T-helper 1 cell treated with Interleukin-12 subunit alpha and Interleukin-12 subunit beta and Interleukin-4 antibody, amounts not matched to agents 30 μg/mL and 1 μg/mL, for 36 hours (primary cell): ENCODE results near the gene MSH3.

Source experiments
- H3K27ac Mint-ChIP-seq: one replicate; pipeline ENCODE4 v1.8.0; 2021; ENCODE audit warnings: mild to moderate bottlenecking, mixed read lengths
- H3K27me3 Mint-ChIP-seq: one replicate; pipeline ENCODE4 v1.8.0; 2021; ENCODE audit warnings: low read depth, mixed read lengths
- H3K36me3 Mint-ChIP-seq: one replicate; pipeline ENCODE4 v1.8.0; 2021; ENCODE audit warnings: low read depth, mixed read lengths
- H3K4me1 Mint-ChIP-seq: one replicate; pipeline ENCODE4 v1.8.0; 2021; ENCODE audit warnings: low read depth, mixed read lengths
- H3K4me3 Mint-ChIP-seq: one replicate; pipeline ENCODE4 v1.8.0; 2021; ENCODE audit warnings: mild to moderate bottlenecking, moderate library complexity, mixed read lengths
- H3K9me3 Mint-ChIP-seq: one replicate; pipeline ENCODE4 v1.8.0; 2021; ENCODE audit warnings: mixed read lengths

The MSH3 gene

GRCh38 chr5:80706835-80707447, 52.5 kb downstream of the MSH3 start:
- Mint-ChIP-seq H3K27ac (no peak overlapping the region), H3K27me3 (no peaks in the 10 kb centered on the region)

GRCh38 chr5:80707645-80708044, 53.2 kb downstream of the MSH3 start:
- H3K27ac Mint-ChIP-seq = no peak overlapping the region
- H3K27me3 Mint-ChIP-seq = no peaks in the 10 kb centered on the region
- H3K4me1 Mint-ChIP-seq = peaks cover 37% of the 10 kb centered on the region
- H3K9me3 Mint-ChIP-seq = no peaks in the 10 kb centered on the region
- H3K4me3 Mint-ChIP-seq = no peak overlapping the region
- peaks cover 15% of the 10 kb centered on the region for H3K36me3 Mint-ChIP-seq

More at GRCh38 chr5:80706835-80707447, 52.5 kb downstream of the MSH3 start:
- peaks cover 18% of the 10 kb centered on the region for H3K36me3 Mint-ChIP-seq
- H3K4me1 Mint-ChIP-seq = peaks cover 33% of the 10 kb centered on the region
- H3K4me3 Mint-ChIP-seq = no peak overlapping the region
- H3K9me3 Mint-ChIP-seq = no peaks in the 10 kb centered on the region

- H3K27ac Mint-ChIP-seq = peak overlapping the region; percentile 46
- peaks cover 23% of the 10 kb centered on the region for H3K36me3 Mint-ChIP-seq
- H3K4me3 Mint-ChIP-seq = no peak overlapping the region
- H3K4me1 Mint-ChIP-seq = peaks cover 42% of the 10 kb centered on the region
- no peaks in the 10 kb centered on the region for H3K27me3 Mint-ChIP-seq
- no peaks in the 10 kb centered on the region for H3K9me3 Mint-ChIP-seq
Measured at GRCh38 chr5:80711216-80711615, 56.8 kb downstream of the MSH3 start.

GRCh38 chr5:80711938-80712337, 57.5 kb downstream of the MSH3 start:
- Mint-ChIP-seq H3K27me3 (no peaks in the 10 kb centered on the region), H3K9me3 (no peaks in the 10 kb centered on the region), H3K4me1 (peaks cover 41% of the 10 kb centered on the region), H3K36me3 (peaks cover 26% of the 10 kb centered on the region), H3K27ac (no peak overlapping the region), H3K4me3 (no peak overlapping the region)

GRCh38 chr5:80712919-80713318, 58.5 kb downstream of the MSH3 start:
- Mint-ChIP-seq H3K4me3 (no peak overlapping the region), H3K27ac (no peak overlapping the region), H3K4me1 (peaks cover 40% of the 10 kb centered on the region), H3K36me3 (peaks cover 31% of the 10 kb centered on the region), H3K9me3 (no peaks in the 10 kb centered on the region), H3K27me3 (no peaks in the 10 kb centered on the region)

- Mint-ChIP-seq H3K36me3 (peaks cover 35% of the 10 kb centered on the region), H3K27ac (no peak overlapping the region), H3K4me1 (peaks cover 40% of the 10 kb centered on the region), H3K4me3 (no peak overlapping the region), H3K27me3 (no peaks in the 10 kb centered on the region), H3K9me3 (no peaks in the 10 kb centered on the region)
Measured at GRCh38 chr5:80713631-80714030, 59.2 kb downstream of the MSH3 start.

- peaks cover 3% of the 10 kb centered on the region for H3K9me3 Mint-ChIP-seq
- peaks cover 38% of the 10 kb centered on the region for H3K36me3 Mint-ChIP-seq
- no peak overlapping the region for H3K4me3 Mint-ChIP-seq
- no peaks in the 10 kb centered on the region for H3K27me3 Mint-ChIP-seq
- peaks cover 40% of the 10 kb centered on the region for H3K4me1 Mint-ChIP-seq
- no peak overlapping the region for H3K27ac Mint-ChIP-seq
Measured at GRCh38 chr5:80714570-80715298, 60.3 kb downstream of the MSH3 start.

- H3K36me3 Mint-ChIP-seq = peaks cover 46% of the 10 kb centered on the region
Measured at GRCh38 chr5:80715887-80716286, 61.4 kb downstream of the MSH3 start.

GRCh38 chr5:80720181-80720580, 65.7 kb downstream of the MSH3 start:
- Mint-ChIP-seq H3K27me3 (no peaks in the 10 kb centered on the region), H3K27ac (peak overlapping the region; percentile 2), H3K9me3 (peaks cover 22% of the 10 kb centered on the region), H3K36me3 (peaks cover 45% of the 10 kb centered on the region), H3K4me1 (peaks cover 8% of the 10 kb centered on the region), H3K4me3 (no peak overlapping the region)

More at GRCh38 chr5:80715887-80716286, 61.4 kb downstream of the MSH3 start:
- Mint-ChIP-seq H3K27me3 (no peaks in the 10 kb centered on the region), H3K27ac (no peak overlapping the region), H3K9me3 (peaks cover 15% of the 10 kb centered on the region), H3K4me3 (no peak overlapping the region), H3K4me1 (peaks cover 33% of the 10 kb centered on the region)

GRCh38 chr5:80722916-80723315, 68.5 kb downstream of the MSH3 start:
- Mint-ChIP-seq H3K36me3 (peaks cover 55% of the 10 kb centered on the region), H3K27me3 (no peaks in the 10 kb centered on the region), H3K9me3 (peaks cover 22% of the 10 kb centered on the region), H3K4me3 (no peak overlapping the region), H3K27ac (no peak overlapping the region), H3K4me1 (peaks cover 3% of the 10 kb centered on the region)

GRCh38 chr5:80725446-80725845, 71.0 kb downstream of the MSH3 start:
- H3K4me1 Mint-ChIP-seq = no peaks in the 10 kb centered on the region
- peaks cover 48% of the 10 kb centered on the region for H3K36me3 Mint-ChIP-seq
- H3K4me3 Mint-ChIP-seq = no peak overlapping the region
- H3K27me3 Mint-ChIP-seq = no peaks in the 10 kb centered on the region
- H3K27ac Mint-ChIP-seq = no peak overlapping the region
- peaks cover 11% of the 10 kb centered on the region for H3K9me3 Mint-ChIP-seq

- H3K36me3 Mint-ChIP-seq = peaks cover 23% of the 10 kb centered on the region
- H3K4me1 Mint-ChIP-seq = peaks cover 16% of the 10 kb centered on the region
- H3K27ac Mint-ChIP-seq = no peak overlapping the region
- H3K9me3 Mint-ChIP-seq = no peaks in the 10 kb centered on the region
- H3K4me3 Mint-ChIP-seq = no peak overlapping the region
- no peaks in the 10 kb centered on the region for H3K27me3 Mint-ChIP-seq
Measured at GRCh38 chr5:80736730-80737129, 82.3 kb downstream of the MSH3 start.

- no peak overlapping the region for H3K4me3 Mint-ChIP-seq
- H3K27me3 Mint-ChIP-seq = no peaks in the 10 kb centered on the region
- peaks cover 25% of the 10 kb centered on the region for H3K36me3 Mint-ChIP-seq
- H3K27ac Mint-ChIP-seq = no peak overlapping the region
- H3K4me1 Mint-ChIP-seq = peaks cover 16% of the 10 kb centered on the region
- H3K9me3 Mint-ChIP-seq = no peaks in the 10 kb centered on the region
Measured at GRCh38 chr5:80738466-80738865, 84.0 kb downstream of the MSH3 start.

- Mint-ChIP-seq H3K27me3 (no peaks in the 10 kb centered on the region), H3K4me3 (no peak overlapping the region), H3K27ac (no peak overlapping the region), H3K4me1 (peaks cover 16% of the 10 kb centered on the region), H3K36me3 (peaks cover 23% of the 10 kb centered on the region), H3K9me3 (no peaks in the 10 kb centered on the region)
Measured at GRCh38 chr5:80739057-80739456, 84.6 kb downstream of the MSH3 start.

- no peak overlapping the region for H3K27ac Mint-ChIP-seq
- H3K27me3 Mint-ChIP-seq = no peaks in the 10 kb centered on the region
- H3K4me3 Mint-ChIP-seq = no peak overlapping the region
- peaks cover 26% of the 10 kb centered on the region for H3K36me3 Mint-ChIP-seq
- H3K9me3 Mint-ChIP-seq = no peaks in the 10 kb centered on the region
- H3K4me1 Mint-ChIP-seq = peaks cover 16% of the 10 kb centered on the region
Measured at GRCh38 chr5:80739496-80739895, 85.0 kb downstream of the MSH3 start.
